Nucleus accumbens (tissue), 56 donors: Measurements from ENCODE around the gene SUMF2.
"Not testable (repeated sequence)": the region's sequence is repeated elsewhere in the genome, so short reads cannot be mapped to it uniquely, and the experiment has no call there.

Source experiments
- DNase-seq, 56 donors: peaks; one replicate each; lab custom pipeline; 2025; lab: John Stamatoyannopoulos, UW

The SUMF2 gene

GRCh38 chr7:56063882-56064625 is at the start of gene SUMF2:
Gene SUMF2 (plus strand): TSS chr7:56064286. CDS start chr7:56064312, 26 bp downstream.
- peak; percentile 32 to 94 (median 86) for DNase-seq

- not testable (repeated sequence) for DNase-seq
These were observed 47.1 kb upstream of the SUMF2 start for GRCh38 chr7:56017015-56017414.

- DNase-seq = no peak
These were observed 44.6 kb upstream of the SUMF2 start for GRCh38 chr7:56019501-56019900.

GRCh38 chr7:56023500-56023899 is 40.6 kb upstream of the SUMF2 start:
- no peak for DNase-seq

GRCh38 chr7:56026538-56026937 is 37.5 kb upstream of the SUMF2 start:
- no peak for DNase-seq

GRCh38 chr7:56028942-56029630 is 35.0 kb upstream of the SUMF2 start:
- no peak for DNase-seq

GRCh38 chr7:56030340-56030739 is 33.7 kb upstream of the SUMF2 start:
- DNase-seq = no peak

GRCh38 chr7:56031556-56031955 is 32.5 kb upstream of the SUMF2 start:
- not testable (repeated sequence) for DNase-seq

GRCh38 chr7:56032578-56032977 is 31.5 kb upstream of the SUMF2 start:
- not testable (repeated sequence) for DNase-seq

- peak in 51 of 56 donors; percentile 2 to 77 (median 34) for DNase-seq
These were observed 30.2 kb upstream of the SUMF2 start for GRCh38 chr7:56033671-56034432.

GRCh38 chr7:56040730-56041129 is 23.4 kb upstream of the SUMF2 start:
- no peak for DNase-seq

- not testable (repeated sequence) for DNase-seq
These were observed 18.3 kb upstream of the SUMF2 start for GRCh38 chr7:56045758-56046157.

GRCh38 chr7:56046721-56047445 is 17.2 kb upstream of the SUMF2 start:
- no peak for DNase-seq

GRCh38 chr7:56047446-56048116 is 16.5 kb upstream of the SUMF2 start:
- not testable (repeated sequence) for DNase-seq

- DNase-seq = no peak
These were observed 15.8 kb upstream of the SUMF2 start for GRCh38 chr7:56048245-56048644.

GRCh38 chr7:56048763-56049162 is 15.3 kb upstream of the SUMF2 start:
- DNase-seq = not testable (repeated sequence)

GRCh38 chr7:56051053-56051338 is 13.1 kb upstream of the SUMF2 start:
- no peak for DNase-seq

GRCh38 chr7:56051339-56052191 is 12.5 kb upstream of the SUMF2 start, which contains the start of the genes CCT6A and PSPH:
Gene CCT6A (plus strand): TSS chr7:56051765. CDS start chr7:56051849, 84 bp downstream.
Gene PSPH (minus strand): TSS chr7:56051444. CDS start chr7:56021212, 30,232 bp downstream.
- peak; percentile 65 to 99 (median 96) for DNase-seq

- no peak for DNase-seq
These were observed 10.7 kb upstream of the SUMF2 start for GRCh38 chr7:56053379-56053778.
